Smooth muscle cell (in vitro differentiated cells): Measurements from ENCODE around the gene NEU4. TPM values are rescaled to one million over a fixed set of nuclear protein-coding genes. Genes with fewer than 3 reads are reported as not detected.
"Not testable (repeated sequence)": the region's sequence is repeated elsewhere in the genome, so short reads cannot be mapped to it uniquely, and the experiment has no call there.

Experiments used
- DNase-seq: peaks from one replicate; lab custom pipeline; 2025; ENCODE audit not compliant: unreplicated experiment; lab: John Stamatoyannopoulos, UW
- H2AFZ ChIP-seq: fragments of 200-600 bp; sonication (generic); 2 replicates; pipeline ENCODE4 v1.6.0; 2016; ENCODE audit warnings: antibody characterized with exemption, low read depth, mild to moderate bottlenecking
- H3F3A ChIP-seq: fragments of 200-600 bp; sonication (generic); 2 replicates; pipeline ENCODE4 v1.6.0; 2017; ENCODE audit warnings: antibody characterized with exemption, low read depth
- H3K27ac ChIP-seq: fragments of 200-600 bp; sonication (generic); 2 replicates; pipeline ENCODE4 v1.5.1; 2016; ENCODE audit warnings: low read depth, mild to moderate bottlenecking
- H3K27me3 ChIP-seq: fragments of 200-600 bp; sonication (generic); 2 replicates; pipeline ENCODE4 v1.6.1; 2016; ENCODE audit warnings: low read depth, mild to moderate bottlenecking
- H3K36me3 ChIP-seq: fragments of 200-600 bp; sonication (generic); 2 replicates; pipeline ENCODE4 v1.5.1; 2016; ENCODE audit warnings: low read depth
- H3K4me1 ChIP-seq: fragments of 200-600 bp; sonication (generic); 2 replicates; pipeline ENCODE4 v1.5.1; 2016; ENCODE audit warnings: low read depth
- H3K4me2 ChIP-seq: fragments of 200-600 bp; sonication (generic); 2 replicates; pipeline ENCODE4 v1.6.0; 2016; ENCODE audit warnings: mild to moderate bottlenecking
- H3K4me3 ChIP-seq: fragments of 200-600 bp; sonication (generic); 2 replicates; pipeline ENCODE4 v1.5.1; 2016; ENCODE audit warnings: mild to moderate bottlenecking
- H3K79me2 ChIP-seq: fragments of 200-600 bp; sonication (generic); 2 replicates; pipeline ENCODE4 v1.6.0; 2016; ENCODE audit warnings: low read depth, mild to moderate bottlenecking
- H3K9ac ChIP-seq: fragments of 200-600 bp; sonication (generic); 2 replicates; pipeline ENCODE4 v1.6.0; 2016; ENCODE audit warnings: low read depth
- H3K9me3 ChIP-seq: fragments of 200-600 bp; sonication (generic); replicated peaks from 2 replicates; pipeline ENCODE4 v1.5.1; 2016; ENCODE audit warnings: low read depth
- H4K20me1 ChIP-seq: fragments of 200-600 bp; sonication (generic); 2 replicates; pipeline ENCODE4 v1.6.0; 2016; ENCODE audit warnings: low read depth
- WGBS: methylation state at CpG from one replicate; pipeline ENCODE4 v1.1.7; 2016; ENCODE audit warnings: low lambda C conversion rate; 5-methylcytosine and 5-hydroxymethylcytosine counted together
- polyA plus RNA-seq: library from polyadenylated mRNA; unstranded; fragments of >200 nt; fragmentation: Nextera tagmentation; extraction: Ambion mirVana; gene quantifications from 2 replicates; pipeline ENCODE4 v1.2.1, GENCODE V29; 2016
- total RNA-seq: library from RNA; depleted of rRNA; stranded (reverse); fragments of >200 nt; gene quantifications from 2 replicates; pipeline ENCODE4 v1.2.3, GENCODE V29; 2014
- TF ChIP-seq, protein P1 (sequence below): fragments of 200-600 bp; sonication (generic); IDR thresholded peaks from 2 replicates; pipeline ENCODE4 v1.5.1; 2017; ENCODE audit warnings: borderline replicate concordance, mild to moderate bottlenecking, antibody characterized with exemption; ENCODE audit not compliant: insufficient read depth, poor library complexity, severe bottlenecking

NEU4 gene
- total and polyA plus RNA-seq, 2 experiments from 2014 or later, result 0.10 TPM; not detected in 1

DNA sequence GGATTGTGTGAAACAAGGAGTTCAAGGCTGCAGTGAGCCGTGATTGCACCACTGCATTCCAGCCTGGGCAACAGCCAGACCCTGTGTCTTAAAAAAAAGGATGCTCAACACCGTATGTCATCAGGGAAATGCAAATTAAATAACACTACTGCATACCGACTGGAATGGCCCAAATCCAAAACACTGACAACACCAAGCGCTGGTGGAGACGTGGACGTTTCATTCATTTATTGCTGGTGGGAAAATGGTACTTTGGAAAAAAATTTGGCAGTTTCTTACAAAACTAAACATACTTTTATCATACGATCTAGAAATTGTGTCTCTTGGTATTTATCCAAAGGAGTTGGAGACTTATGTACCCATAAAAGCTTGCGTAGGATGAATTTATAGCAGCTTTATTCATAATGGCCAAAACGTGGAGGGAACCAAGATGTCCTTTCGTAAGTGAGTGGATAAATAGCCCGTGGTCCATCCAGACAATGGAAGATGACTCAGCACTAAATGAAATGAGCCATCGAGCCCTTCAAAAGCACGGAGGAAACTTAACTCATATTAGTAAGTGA is 24.2 kb downstream of the NEU4 start:
- no peak overlapping the region for H3K27ac ChIP-seq
- no peaks in the 10 kb centered on the region for H4K20me1 ChIP-seq
- no peaks in the 10 kb centered on the region for H3F3A ChIP-seq
- H3K4me3 ChIP-seq, result no peak overlapping the region
- peaks cover 6% of the 10 kb centered on the region for H3K27me3 ChIP-seq
- H2AFZ ChIP-seq, result no peak overlapping the region
- H3K4me1 ChIP-seq, result no peaks in the 10 kb centered on the region
- no peaks in the 10 kb centered on the region for H3K9me3 ChIP-seq
- no peaks in the 10 kb centered on the region for H3K79me2 ChIP-seq
- H3K36me3 ChIP-seq, result no peaks in the 10 kb centered on the region
- H3K4me2 ChIP-seq, result no peak overlapping the region
- no peak for DNase-seq
- TF ChIP-seq, protein P1, sequence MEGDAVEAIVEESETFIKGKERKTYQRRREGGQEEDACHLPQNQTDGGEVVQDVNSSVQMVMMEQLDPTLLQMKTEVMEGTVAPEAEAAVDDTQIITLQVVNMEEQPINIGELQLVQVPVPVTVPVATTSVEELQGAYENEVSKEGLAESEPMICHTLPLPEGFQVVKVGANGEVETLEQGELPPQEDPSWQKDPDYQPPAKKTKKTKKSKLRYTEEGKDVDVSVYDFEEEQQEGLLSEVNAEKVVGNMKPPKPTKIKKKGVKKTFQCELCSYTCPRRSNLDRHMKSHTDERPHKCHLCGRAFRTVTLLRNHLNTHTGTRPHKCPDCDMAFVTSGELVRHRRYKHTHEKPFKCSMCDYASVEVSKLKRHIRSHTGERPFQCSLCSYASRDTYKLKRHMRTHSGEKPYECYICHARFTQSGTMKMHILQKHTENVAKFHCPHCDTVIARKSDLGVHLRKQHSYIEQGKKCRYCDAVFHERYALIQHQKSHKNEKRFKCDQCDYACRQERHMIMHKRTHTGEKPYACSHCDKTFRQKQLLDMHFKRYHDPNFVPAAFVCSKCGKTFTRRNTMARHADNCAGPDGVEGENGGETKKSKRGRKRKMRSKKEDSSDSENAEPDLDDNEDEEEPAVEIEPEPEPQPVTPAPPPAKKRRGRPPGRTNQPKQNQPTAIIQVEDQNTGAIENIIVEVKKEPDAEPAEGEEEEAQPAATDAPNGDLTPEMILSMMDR, result no peak
- WGBS, result 56% methylated on average over 13 of the region's 13 CpGs
- no peak overlapping the region for H3K9ac ChIP-seq

DNA sequence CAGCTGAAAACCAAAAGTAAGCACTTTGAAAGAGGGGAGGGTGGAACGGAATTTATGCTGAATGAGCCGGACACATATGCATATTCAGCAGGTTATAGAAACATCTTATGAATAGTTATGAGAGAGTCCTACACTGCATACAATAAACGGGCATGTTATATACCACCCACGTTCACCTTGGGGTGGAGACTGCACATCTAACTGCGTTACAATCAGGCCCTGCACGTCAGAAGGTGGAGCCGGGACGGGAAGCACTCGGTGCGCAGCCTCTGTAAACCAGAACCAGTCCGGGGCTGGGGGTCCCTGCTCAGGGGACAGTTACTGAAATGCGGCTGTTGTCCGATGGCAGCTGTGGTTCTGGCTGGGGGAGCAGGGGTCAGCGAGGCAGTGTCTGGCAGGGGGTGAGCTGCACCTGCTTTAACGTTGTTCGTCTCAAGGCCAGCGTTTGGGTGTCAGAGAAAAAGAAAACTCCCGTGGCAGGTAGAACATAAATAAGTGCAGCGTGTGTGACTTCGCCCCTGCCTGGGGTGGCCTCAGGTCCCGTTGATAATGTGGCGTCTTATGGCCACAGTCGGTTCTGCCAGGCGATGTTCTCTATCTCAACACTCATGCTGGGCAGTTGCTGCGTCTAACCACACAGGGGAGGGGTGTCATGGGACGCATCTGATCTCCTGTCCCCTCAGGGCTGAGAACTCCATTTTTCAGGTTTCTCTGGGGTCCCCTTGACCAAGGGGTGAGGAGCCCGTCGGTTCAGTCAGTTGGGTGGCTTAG is 24.9 kb downstream of the NEU4 start:
- not testable (repeated sequence) for H3K27ac ChIP-seq, H4K20me1 ChIP-seq, H3K27me3 ChIP-seq, H3K9me3 ChIP-seq, H3K4me3 ChIP-seq, H3K79me2 ChIP-seq, H3K36me3 ChIP-seq, DNase-seq, H3F3A ChIP-seq, H3K9ac ChIP-seq, H3K4me2 ChIP-seq, H3K4me1 ChIP-seq, H2AFZ ChIP-seq
- WGBS, result 94% methylated on average over 26 of the region's 28 CpGs

DNA sequence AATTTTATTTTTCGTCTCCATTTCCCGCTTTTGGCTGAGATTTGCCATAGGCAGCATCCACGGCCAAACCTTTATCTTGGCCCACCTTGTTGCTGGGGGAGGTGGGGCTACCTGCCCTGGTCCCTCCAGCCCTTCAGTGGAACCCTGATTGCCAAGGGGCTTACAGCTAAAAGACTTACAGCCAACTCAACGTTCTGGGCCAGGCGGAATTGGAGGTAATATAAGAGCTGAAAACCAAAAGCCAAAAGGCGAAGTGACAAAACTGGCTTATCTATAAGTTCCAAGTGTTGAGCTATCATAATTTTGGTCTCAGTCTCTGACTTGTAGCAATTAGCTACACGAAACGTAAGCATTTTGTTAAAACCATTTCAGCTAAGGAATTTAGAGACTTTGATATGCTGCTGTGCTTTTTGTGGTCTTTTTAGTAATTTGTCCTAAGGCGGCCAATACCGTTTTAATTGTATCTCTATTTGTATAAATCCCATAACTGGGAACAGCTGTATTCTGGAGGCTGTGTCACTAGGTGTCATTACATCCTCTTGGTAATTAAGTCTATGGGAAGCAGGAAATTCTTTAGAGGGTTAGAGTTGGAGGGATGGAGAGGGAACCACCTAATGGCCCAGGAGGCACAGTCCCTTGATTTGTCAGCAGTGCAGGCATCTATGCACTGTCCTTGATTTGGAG is 25.7 kb downstream of the NEU4 start:
- Histone ChIP-seq H3K9ac (no peak overlapping the region), H3K4me1 (no peaks in the 10 kb centered on the region), H3K27me3 (peaks cover 6% of the 10 kb centered on the region), H3K36me3 (no peaks in the 10 kb centered on the region), H3F3A (no peaks in the 10 kb centered on the region), H2AFZ (no peak overlapping the region), H3K4me2 (no peak overlapping the region), H3K4me3 (no peak overlapping the region), H3K27ac (no peak overlapping the region), H3K79me2 (no peaks in the 10 kb centered on the region), H4K20me1 (no peaks in the 10 kb centered on the region), H3K9me3 (no peaks in the 10 kb centered on the region)
- DNase-seq, result no peak
- TF ChIP-seq, protein P1, result no peak
- WGBS, result 93% methylated on average over 10 of the region's 10 CpGs

DNA sequence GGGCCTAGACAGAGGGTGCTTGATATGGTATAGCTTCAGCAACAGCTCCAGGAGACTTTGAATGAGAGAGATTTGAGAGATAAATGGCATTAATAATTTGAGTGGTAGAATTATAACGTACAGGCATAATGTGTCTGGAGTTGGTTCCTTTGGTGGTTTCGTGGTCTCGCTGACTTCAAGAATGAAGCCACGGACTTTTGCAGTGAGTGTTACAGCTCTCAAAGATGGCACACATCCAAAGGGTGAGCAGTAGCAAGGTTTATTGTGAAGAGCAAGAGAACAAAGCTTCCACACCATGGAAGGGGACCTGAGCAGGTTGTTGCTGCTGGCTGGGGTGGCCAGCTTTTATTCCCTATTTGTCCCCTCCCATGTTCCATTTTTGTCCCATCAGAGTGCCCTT is 26.6 kb downstream of the NEU4 start:
- 90% methylated on average over 4 of the region's 4 CpGs for WGBS

More for the DNA sequence above, 26.6 kb downstream of the NEU4 start:
- TF ChIP-seq, protein P1, result no peak
- no peaks in the 10 kb centered on the region for H4K20me1 ChIP-seq
- H3K4me3 ChIP-seq, result no peak overlapping the region
- no peak overlapping the region for H3K27ac ChIP-seq
- H3K9ac ChIP-seq, result no peak overlapping the region
- DNase-seq, result no peak
- no peaks in the 10 kb centered on the region for H3K4me1 ChIP-seq
- H3K79me2 ChIP-seq, result no peaks in the 10 kb centered on the region
- H3K9me3 ChIP-seq, result no peaks in the 10 kb centered on the region
- no peaks in the 10 kb centered on the region for H3F3A ChIP-seq
- peaks cover 6% of the 10 kb centered on the region for H3K27me3 ChIP-seq
- H3K36me3 ChIP-seq, result no peaks in the 10 kb centered on the region
- no peak overlapping the region for H2AFZ ChIP-seq
- no peak overlapping the region for H3K4me2 ChIP-seq
